Measurements from ENCODE around the gene TOM1.

GRCh38 chr22:35308480-35309021 is 8.9 kb downstream of the TOM1 start:
- TF ChIP-seq CTCF (conservative IDR thresholded peaks at IDR 0.05; ENCODE audit: low read length) (no peak), EZH2phosphoT487 (IDR thresholded peaks at IDR 0.05; ENCODE audit: borderline replicate concordance) (no peak)
